ENCODE results near the gene HCRTR2.
"Not testable (repeated sequence)": the region's sequence is repeated elsewhere in the genome, so short reads cannot be mapped to it uniquely, and the experiment has no call there.

The HCRTR2 gene

DNA sequence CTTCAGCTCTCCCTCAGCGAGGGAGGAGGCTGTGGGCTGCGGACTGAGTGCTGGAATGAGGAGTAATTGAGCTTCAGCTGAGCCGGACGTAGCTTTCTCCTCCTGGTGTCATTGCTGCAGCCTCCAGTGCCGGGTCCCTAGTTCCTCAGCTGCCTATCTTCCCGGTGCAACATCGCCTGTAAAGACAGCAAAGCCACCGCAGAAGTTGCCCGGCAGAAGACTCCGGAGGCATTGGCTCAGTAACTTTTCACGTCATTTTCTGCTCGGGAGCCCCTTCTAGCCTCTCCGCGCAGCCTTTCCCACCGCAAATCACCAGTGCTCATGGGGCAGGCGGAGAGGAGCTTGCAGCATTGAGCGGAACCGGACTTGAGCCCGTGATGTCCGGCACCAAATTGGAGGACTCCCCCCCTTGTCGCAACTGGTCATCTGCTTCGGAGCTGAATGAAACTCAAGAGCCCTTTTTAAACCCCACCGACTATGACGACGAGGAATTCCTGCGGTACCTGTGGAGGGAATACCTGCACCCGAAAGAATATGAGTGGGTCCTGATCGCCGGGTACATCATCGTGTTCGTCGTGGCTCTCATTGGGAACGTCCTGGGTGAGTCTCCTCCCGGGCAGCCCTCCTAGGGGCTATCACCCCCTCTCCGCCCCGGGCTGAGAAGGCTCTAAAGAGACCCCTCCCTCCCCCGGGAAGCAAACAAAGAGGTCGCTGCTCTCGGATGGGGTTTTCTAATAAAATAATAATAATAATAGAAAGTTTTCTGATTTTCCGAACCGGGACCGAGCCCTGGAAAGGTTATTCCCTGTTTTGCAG, at the start of gene HCRTR2:
TSS of gene HCRTR2 (plus strand) at position 305 of the 816 bp plus-strand sequence. CDS start at position 378, 73 bp downstream.
- H3K9me3 ChIP-seq (ENCODE audit: control insufficient read depth in 2 of 2, low read length in 2 of 2), result no peaks in the 10 kb centered on the region
- H3K4me1 ChIP-seq (ENCODE audit: control insufficient read depth in 2 of 2, insufficient read depth in 2 of 2, low read length in 2 of 2), result no peaks in the 10 kb centered on the region
- H3K9ac ChIP-seq (ENCODE audit: low read depth in 1 of 2, low read length in 2 of 2), result no peak within 1 kb of the TSS
- H3K36me3 ChIP-seq (ENCODE audit: control insufficient read depth in 2 of 2, insufficient read depth in 2 of 2, low read length in 2 of 2), result no peaks in the 10 kb centered on the region
- H3K27ac ChIP-seq (ENCODE audit: low read depth in 2 of 2, low read length in 2 of 2), result no peak within 1 kb of the TSS
- peaks cover 4 to 9% of the 10 kb centered on the region in 2 donors for H3K27me3 ChIP-seq (ENCODE audit: control insufficient read depth in 2 of 2, insufficient read depth in 2 of 2, low read length in 2 of 2)
- H3K4me3 ChIP-seq (ENCODE audit: low read length in 2 of 2), result no peak within 1 kb of the TSS

DNA sequence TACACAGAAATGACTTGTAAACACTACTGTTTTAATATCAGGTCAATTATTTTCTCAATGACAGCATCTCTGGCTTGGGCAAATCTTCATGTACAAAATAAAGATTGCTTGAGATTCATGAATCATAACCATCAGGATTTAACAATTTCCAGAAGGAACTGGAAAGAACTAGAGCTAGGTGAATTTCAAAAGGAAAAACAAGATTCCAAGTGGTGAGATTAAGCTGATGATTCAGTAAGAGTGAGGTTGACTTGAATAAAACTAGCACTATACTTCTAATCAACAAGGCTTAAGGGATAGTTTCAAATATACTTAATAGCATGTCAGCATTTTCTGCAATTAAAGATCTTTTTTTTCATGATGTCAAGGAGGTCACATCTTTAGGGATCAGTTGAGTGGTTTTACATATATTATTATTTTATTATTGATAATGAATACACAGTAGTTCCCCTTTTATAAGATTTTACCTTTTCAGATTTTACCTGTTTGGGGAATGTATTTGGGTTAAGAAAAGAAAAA, 43.5 kb upstream of the HCRTR2 start:
- no peak overlapping the region for H3K9ac ChIP-seq (ENCODE audit: low read depth in 1 of 2, low read length in 2 of 2)
- no peaks in the 10 kb centered on the region for H3K36me3 ChIP-seq (ENCODE audit: control insufficient read depth in 2 of 2, insufficient read depth in 2 of 2, low read length in 2 of 2)
- no peaks in the 10 kb centered on the region for H3K9me3 ChIP-seq (ENCODE audit: control insufficient read depth in 2 of 2, low read length in 2 of 2)
- H3K4me3 ChIP-seq (ENCODE audit: low read length in 2 of 2), result no peak overlapping the region
- no peaks in the 10 kb centered on the region for H3K27me3 ChIP-seq (ENCODE audit: control insufficient read depth in 2 of 2, insufficient read depth in 2 of 2, low read length in 2 of 2)
- no peaks in the 10 kb centered on the region for H3K4me1 ChIP-seq (ENCODE audit: control insufficient read depth in 2 of 2, insufficient read depth in 2 of 2, low read length in 2 of 2)
- no peak overlapping the region for H3K27ac ChIP-seq (ENCODE audit: low read depth in 2 of 2, low read length in 2 of 2)

DNA sequence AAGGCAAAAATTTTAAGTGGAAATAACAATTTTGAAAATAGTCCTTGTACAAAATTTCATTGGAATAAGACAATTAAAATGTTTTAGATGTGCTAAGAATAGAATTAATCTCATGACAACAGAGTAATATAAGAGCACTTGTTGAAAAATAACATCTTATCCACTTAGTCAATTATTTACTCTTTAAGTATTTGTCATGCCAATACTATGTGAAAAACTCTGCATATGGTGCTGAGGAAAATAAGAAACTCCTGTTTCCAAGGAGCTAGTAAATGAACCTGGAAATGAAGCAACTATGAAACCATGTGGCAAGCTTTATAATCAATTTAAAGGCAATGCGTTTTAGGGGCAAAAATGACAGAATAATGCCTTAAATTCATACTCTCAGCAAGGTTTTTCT, 42.7 kb upstream of the HCRTR2 start:
- Histone ChIP-seq H3K9me3 (ENCODE audit: control insufficient read depth in 2 of 2, low read length in 2 of 2) (no peaks in the 10 kb centered on the region), H3K9ac (ENCODE audit: low read depth in 1 of 2, low read length in 2 of 2) (no peak overlapping the region), H3K27me3 (ENCODE audit: control insufficient read depth in 2 of 2, insufficient read depth in 2 of 2, low read length in 2 of 2) (no peaks in the 10 kb centered on the region), H3K4me1 (ENCODE audit: control insufficient read depth in 2 of 2, insufficient read depth in 2 of 2, low read length in 2 of 2) (no peaks in the 10 kb centered on the region), H3K27ac (ENCODE audit: low read depth in 2 of 2, low read length in 2 of 2) (no peak overlapping the region), H3K4me3 (ENCODE audit: low read length in 2 of 2) (no peak overlapping the region), H3K36me3 (ENCODE audit: control insufficient read depth in 2 of 2, insufficient read depth in 2 of 2, low read length in 2 of 2) (no peaks in the 10 kb centered on the region)

- no peak overlapping the region for H3K27ac ChIP-seq (ENCODE audit: low read depth in 2 of 2, low read length in 2 of 2)
- H3K4me1 ChIP-seq (ENCODE audit: control insufficient read depth in 2 of 2, insufficient read depth in 2 of 2, low read length in 2 of 2), result no peaks in the 10 kb centered on the region
- no peaks in the 10 kb centered on the region for H3K36me3 ChIP-seq (ENCODE audit: control insufficient read depth in 2 of 2, insufficient read depth in 2 of 2, low read length in 2 of 2)
- no peaks in the 10 kb centered on the region for H3K9me3 ChIP-seq (ENCODE audit: control insufficient read depth in 2 of 2, low read length in 2 of 2)
- no peak overlapping the region for H3K9ac ChIP-seq (ENCODE audit: low read depth in 1 of 2, low read length in 2 of 2)
- H3K27me3 ChIP-seq (ENCODE audit: control insufficient read depth in 2 of 2, insufficient read depth in 2 of 2, low read length in 2 of 2), result no peaks in the 10 kb centered on the region
- H3K4me3 ChIP-seq (ENCODE audit: low read length in 2 of 2), result no peak overlapping the region
These were observed 37.4 kb upstream of the HCRTR2 start for GRCh38 chr6:55136916-55137315.

- no peaks in the 10 kb centered on the region for H3K36me3 ChIP-seq (ENCODE audit: control insufficient read depth in 2 of 2, insufficient read depth in 2 of 2, low read length in 2 of 2)
- no peak overlapping the region for H3K9ac ChIP-seq (ENCODE audit: low read depth in 1 of 2, low read length in 2 of 2)
- H3K27ac ChIP-seq (ENCODE audit: low read depth in 2 of 2, low read length in 2 of 2), result no peak overlapping the region
- H3K27me3 ChIP-seq (ENCODE audit: control insufficient read depth in 2 of 2, insufficient read depth in 2 of 2, low read length in 2 of 2), result no peaks in the 10 kb centered on the region
- H3K4me1 ChIP-seq (ENCODE audit: control insufficient read depth in 2 of 2, insufficient read depth in 2 of 2, low read length in 2 of 2), result no peaks in the 10 kb centered on the region
- no peak overlapping the region for H3K4me3 ChIP-seq (ENCODE audit: low read length in 2 of 2)
- no peaks in the 10 kb centered on the region for H3K9me3 ChIP-seq (ENCODE audit: control insufficient read depth in 2 of 2, low read length in 2 of 2)
These were observed 36.2 kb upstream of the HCRTR2 start for GRCh38 chr6:55137929-55138693.

DNA sequence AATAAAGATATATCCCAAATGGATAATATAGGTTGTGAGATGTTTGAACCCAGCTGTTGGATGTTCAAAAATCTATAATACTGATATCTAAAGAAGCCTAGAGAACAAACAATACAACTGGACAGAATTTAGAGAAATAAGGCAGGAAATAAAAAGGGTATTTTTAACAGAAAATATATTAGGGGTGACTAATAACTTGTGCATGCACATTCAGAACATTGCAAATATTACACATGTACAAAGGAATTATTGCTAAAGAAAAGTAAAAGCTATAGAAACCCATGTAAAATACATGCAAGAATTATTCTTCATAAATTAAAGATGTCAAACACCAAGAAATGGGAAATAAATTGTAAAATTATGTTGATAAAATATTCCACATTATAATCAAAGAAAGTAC, 32.7 kb upstream of the HCRTR2 start:
- H3K27ac ChIP-seq (ENCODE audit: low read depth in 2 of 2, low read length in 2 of 2), result no peak overlapping the region

DNA sequence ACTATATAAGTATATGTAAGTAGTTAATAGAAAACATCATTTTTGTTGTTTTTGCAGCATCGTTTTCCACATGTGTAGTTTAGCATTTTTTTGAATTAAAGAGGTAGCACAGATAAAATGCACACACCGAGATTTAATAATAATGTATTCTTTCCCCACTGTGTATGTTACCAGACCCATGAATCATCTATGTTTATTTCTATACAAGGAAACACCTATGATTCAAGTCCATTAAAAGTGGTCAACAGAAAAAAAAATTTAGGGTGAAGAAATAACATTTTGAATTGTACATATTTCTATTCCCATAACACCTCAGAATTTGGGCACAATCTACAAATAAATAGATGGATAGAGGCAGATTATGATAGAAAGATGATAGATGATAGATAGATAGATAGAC, 31.7 kb upstream of the HCRTR2 start:
- Histone ChIP-seq H3K4me3 (ENCODE audit: low read length in 2 of 2) (no peak overlapping the region), H3K27me3 (ENCODE audit: control insufficient read depth in 2 of 2, insufficient read depth in 2 of 2, low read length in 2 of 2) (no peaks in the 10 kb centered on the region), H3K4me1 (ENCODE audit: control insufficient read depth in 2 of 2, insufficient read depth in 2 of 2, low read length in 2 of 2) (no peaks in the 10 kb centered on the region), H3K27ac (ENCODE audit: low read depth in 2 of 2, low read length in 2 of 2) (no peak overlapping the region), H3K9ac (ENCODE audit: low read depth in 1 of 2, low read length in 2 of 2) (no peak overlapping the region), H3K9me3 (ENCODE audit: control insufficient read depth in 2 of 2, low read length in 2 of 2) (no peaks in the 10 kb centered on the region), H3K36me3 (ENCODE audit: control insufficient read depth in 2 of 2, insufficient read depth in 2 of 2, low read length in 2 of 2) (no peaks in the 10 kb centered on the region)

More for the DNA sequence above, 32.7 kb upstream of the HCRTR2 start:
- no peaks in the 10 kb centered on the region for H3K9me3 ChIP-seq (ENCODE audit: control insufficient read depth in 2 of 2, low read length in 2 of 2)
- no peaks in the 10 kb centered on the region for H3K27me3 ChIP-seq (ENCODE audit: control insufficient read depth in 2 of 2, insufficient read depth in 2 of 2, low read length in 2 of 2)
- H3K4me1 ChIP-seq (ENCODE audit: control insufficient read depth in 2 of 2, insufficient read depth in 2 of 2, low read length in 2 of 2), result no peaks in the 10 kb centered on the region
- no peak overlapping the region for H3K9ac ChIP-seq (ENCODE audit: low read depth in 1 of 2, low read length in 2 of 2)
- H3K36me3 ChIP-seq (ENCODE audit: control insufficient read depth in 2 of 2, insufficient read depth in 2 of 2, low read length in 2 of 2), result no peaks in the 10 kb centered on the region
- no peak overlapping the region for H3K4me3 ChIP-seq (ENCODE audit: low read length in 2 of 2)

GRCh38 chr6:55153284-55153683, 21.0 kb upstream of the HCRTR2 start:
- H3K9me3 ChIP-seq (ENCODE audit: control insufficient read depth in 2 of 2, low read length in 2 of 2), result peaks cover 0 to 2% of the 10 kb centered on the region in 2 donors

GRCh38 chr6:55158784-55159183, 15.5 kb upstream of the HCRTR2 start:
- not testable (repeated sequence) for H3K36me3 ChIP-seq (ENCODE audit: control insufficient read depth in 2 of 2, insufficient read depth in 2 of 2, low read length in 2 of 2); H3K9ac ChIP-seq (ENCODE audit: low read depth in 1 of 2, low read length in 2 of 2)

More at GRCh38 chr6:55153284-55153683, 21.0 kb upstream of the HCRTR2 start:
- Histone ChIP-seq H3K27ac (ENCODE audit: low read depth in 2 of 2, low read length in 2 of 2) (no peak overlapping the region), H3K27me3 (ENCODE audit: control insufficient read depth in 2 of 2, insufficient read depth in 2 of 2, low read length in 2 of 2) (no peaks in the 10 kb centered on the region), H3K36me3 (ENCODE audit: control insufficient read depth in 2 of 2, insufficient read depth in 2 of 2, low read length in 2 of 2) (no peaks in the 10 kb centered on the region), H3K4me3 (ENCODE audit: low read length in 2 of 2) (no peak overlapping the region), H3K9ac (ENCODE audit: low read depth in 1 of 2, low read length in 2 of 2) (no peak overlapping the region), H3K4me1 (ENCODE audit: control insufficient read depth in 2 of 2, insufficient read depth in 2 of 2, low read length in 2 of 2) (no peaks in the 10 kb centered on the region)

DNA sequence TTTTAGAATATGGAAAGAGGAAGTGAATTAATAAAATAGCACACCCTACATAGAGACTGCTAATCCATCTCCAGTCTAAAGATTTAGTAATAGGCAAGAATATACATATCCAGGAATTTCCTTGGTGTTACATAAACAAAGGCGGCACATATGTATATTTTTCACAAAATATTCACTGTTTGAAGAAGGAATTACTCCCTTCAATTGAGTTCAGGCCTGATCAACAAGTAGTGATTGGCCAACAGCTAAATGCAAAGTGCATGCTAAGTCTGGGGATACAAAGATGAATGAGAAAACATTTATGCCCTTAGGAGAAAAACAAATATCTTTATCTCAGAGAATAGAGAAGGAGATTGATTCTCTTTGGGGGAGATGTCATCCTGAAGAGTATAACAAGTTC, 6.5 kb upstream of the HCRTR2 start:
- H3K4me3 ChIP-seq (ENCODE audit: low read length in 2 of 2), result no peak overlapping the region
- no peaks in the 10 kb centered on the region for H3K9me3 ChIP-seq (ENCODE audit: control insufficient read depth in 2 of 2, low read length in 2 of 2)
- no peak overlapping the region for H3K27ac ChIP-seq (ENCODE audit: low read depth in 2 of 2, low read length in 2 of 2)
- no peaks in the 10 kb centered on the region for H3K27me3 ChIP-seq (ENCODE audit: control insufficient read depth in 2 of 2, insufficient read depth in 2 of 2, low read length in 2 of 2)
- no peaks in the 10 kb centered on the region for H3K4me1 ChIP-seq (ENCODE audit: control insufficient read depth in 2 of 2, insufficient read depth in 2 of 2, low read length in 2 of 2)
- no peaks in the 10 kb centered on the region for H3K36me3 ChIP-seq (ENCODE audit: control insufficient read depth in 2 of 2, insufficient read depth in 2 of 2, low read length in 2 of 2)
- no peak overlapping the region for H3K9ac ChIP-seq (ENCODE audit: low read depth in 1 of 2, low read length in 2 of 2)

More at GRCh38 chr6:55158784-55159183, 15.5 kb upstream of the HCRTR2 start:
- not testable (repeated sequence) for H3K9me3 ChIP-seq (ENCODE audit: control insufficient read depth in 2 of 2, low read length in 2 of 2); H3K4me3 ChIP-seq (ENCODE audit: low read length in 2 of 2); H3K4me1 ChIP-seq (ENCODE audit: control insufficient read depth in 2 of 2, insufficient read depth in 2 of 2, low read length in 2 of 2); H3K27me3 ChIP-seq (ENCODE audit: control insufficient read depth in 2 of 2, insufficient read depth in 2 of 2, low read length in 2 of 2); H3K27ac ChIP-seq (ENCODE audit: low read depth in 2 of 2, low read length in 2 of 2)
